K562 (cell line): ENCODE data around the gene TNPO3. TPM values are rescaled to one million over a fixed set of nuclear protein-coding genes. Genes with fewer than 3 reads are reported as not detected.

Experiments
- BCOR ChIP-seq: fragments of 450-650 bp; IDR thresholded peaks from 2 replicates; pipeline ENCODE4 v1.6.1; 2016
- E2F4 ChIP-seq: sonication (generic); formaldehyde crosslinking; IDR thresholded peaks from 2 replicates; pipeline ENCODE4 v1.8.0; 2022; ENCODE audit warnings: mild to moderate bottlenecking, low read depth, missing genetic modification reagents
- FUS ChIP-seq: fragments of 200-400 bp; formaldehyde crosslinking; optimal IDR thresholded peaks from 2 replicates; pipeline ENCODE3; 2017; ENCODE audit warnings: low read depth, low read length
- HNRNPL ChIP-seq: fragments of 200-400 bp; formaldehyde crosslinking; IDR thresholded peaks from 2 replicates; pipeline ENCODE4 v1.6.1; 2017; ENCODE audit warnings: low read depth, mild to moderate bottlenecking, low read length
- NFE2L1 ChIP-seq: fragments of 450-650 bp; IDR thresholded peaks from 2 replicates; pipeline ENCODE4 v1.6.1; 2016; ENCODE audit warnings: missing genetic modification characterization, low read depth, mild to moderate bottlenecking, missing compliant biosample characterization, moderate library complexity, borderline replicate concordance
- OTX1 ChIP-seq: fragments of 450-650 bp; formaldehyde crosslinking; IDR thresholded peaks from 2 replicates; pipeline ENCODE4 v1.4.0; 2022; ENCODE audit warnings: mild to moderate bottlenecking
- POU5F1 ChIP-seq: fragments of 150-350 bp; IDR thresholded peaks from 2 replicates; pipeline ENCODE4 v1.6.1; 2014; ENCODE audit warnings: borderline replicate concordance, low read length, low read depth, mild to moderate bottlenecking; ENCODE audit not compliant: partially characterized antibody
- SMARCC2 ChIP-seq: fragments of 450-650 bp; IDR thresholded peaks from 2 replicates; pipeline ENCODE4 v1.6.1; 2017; ENCODE audit warnings: antibody characterized with exemption, moderate library complexity, mild to moderate bottlenecking, low read depth
- THRB ChIP-seq: fragments of 450-650 bp; formaldehyde crosslinking; conservative IDR thresholded peaks from 2 replicates; pipeline ENCODE4 v1.4.0; 2022; ENCODE audit warnings: mild to moderate bottlenecking, missing genetic modification characterization
- TRIM24 ChIP-seq, 2 experiments: fragments of 450-650 bp; IDR thresholded peaks; 2 replicates each; pipeline ENCODE4 v1.6.1; 2016
- ZBTB49 ChIP-seq: sonication (generic); formaldehyde crosslinking; IDR thresholded peaks from 2 replicates; pipeline ENCODE4 v1.8.0; 2022; ENCODE audit warnings: missing genetic modification reagents, mild to moderate bottlenecking, borderline replicate concordance
- ZNF121 ChIP-seq: sonication (generic); formaldehyde crosslinking; conservative IDR thresholded peaks from 2 replicates; pipeline ENCODE4 v1.8.0; 2022; ENCODE audit warnings: missing genetic modification reagents
- ZNF140 ChIP-seq: fragments of 250-450 bp; sonication (Bioruptor Pico); IDR thresholded peaks from 2 replicates; pipeline ENCODE4 v1.8.0; 2021; ENCODE audit warnings: moderate library complexity, mild to moderate bottlenecking, inconsistent platforms
- ZNF217 ChIP-seq: sonication (generic); formaldehyde crosslinking; IDR thresholded peaks from 2 replicates; pipeline ENCODE4 v1.8.0; 2022; ENCODE audit warnings: mild to moderate bottlenecking, missing genetic modification reagents
- ZNF316 ChIP-seq: fragments of 450-650 bp; IDR thresholded peaks from 2 replicates; pipeline ENCODE4 v1.6.1; 2016
- ZNF431 ChIP-seq: sonication (generic); formaldehyde crosslinking; IDR thresholded peaks from 2 replicates; pipeline ENCODE4 v1.8.0; 2022; ENCODE audit warnings: mild to moderate bottlenecking, missing genetic modification reagents
- polyA plus RNA-seq, 8 experiments: library from polyadenylated mRNA; depleted of rRNA in 4 of 8; stranded (reverse) in 5 of 8; unstranded in 3 of 8; fragments of >200 nt; fragmentation: Nextera tagmentation in 2 of 8; fragmentation: Illumina TruSeq in 1 of 8; extraction: Ambion mirVana in 2 of 8; extraction: Trizol in 1 of 8; gene quantifications; 2 replicates each; pipeline versions ENCODE4 v1.2.1 to v1.2.3, GENCODE V29; 2011 to 2014; ENCODE audit warnings: inconsistent platforms in 1 of 8, missing spikeins in 1 of 8
- total RNA-seq, 7 experiments: library from RNA; depleted of rRNA in 6 of 7; stranded (reverse); fragments of >200 nt in 6 of 7; fragmentation: Illumina TruSeq in 2 of 7; extraction: Trizol in 2 of 7; gene quantifications; 2 replicates each; pipeline versions ENCODE4 v1.2.1 to v1.2.3, GENCODE V29; 2011 to 2021; ENCODE audit warnings: low replicate concordance in 1 of 7
- TF ChIP-seq, protein P1 (sequence below), 2 experiments: fragments of 450-650 bp; IDR thresholded peaks; 2 replicates each; pipeline ENCODE4 v1.6.1; 2018; ENCODE audit warnings: mild to moderate bottlenecking in 2 of 2, low read depth in 1 of 2; ENCODE audit not compliant: partially characterized antibody in 2 of 2
- TF ChIP-seq, protein P2 (sequence below): fragments of 250-450 bp; sonication (Bioruptor Pico); IDR thresholded peaks from 2 replicates; pipeline ENCODE4 v1.5.0; 2021

Gene TNPO3
- total and polyA plus RNA-seq, 9 of the 15 experiments (the other 6 are each of a cell fraction or from before 2014, with no cell fraction given) = 35.8 to 125 (median 110) TPM

DNA sequence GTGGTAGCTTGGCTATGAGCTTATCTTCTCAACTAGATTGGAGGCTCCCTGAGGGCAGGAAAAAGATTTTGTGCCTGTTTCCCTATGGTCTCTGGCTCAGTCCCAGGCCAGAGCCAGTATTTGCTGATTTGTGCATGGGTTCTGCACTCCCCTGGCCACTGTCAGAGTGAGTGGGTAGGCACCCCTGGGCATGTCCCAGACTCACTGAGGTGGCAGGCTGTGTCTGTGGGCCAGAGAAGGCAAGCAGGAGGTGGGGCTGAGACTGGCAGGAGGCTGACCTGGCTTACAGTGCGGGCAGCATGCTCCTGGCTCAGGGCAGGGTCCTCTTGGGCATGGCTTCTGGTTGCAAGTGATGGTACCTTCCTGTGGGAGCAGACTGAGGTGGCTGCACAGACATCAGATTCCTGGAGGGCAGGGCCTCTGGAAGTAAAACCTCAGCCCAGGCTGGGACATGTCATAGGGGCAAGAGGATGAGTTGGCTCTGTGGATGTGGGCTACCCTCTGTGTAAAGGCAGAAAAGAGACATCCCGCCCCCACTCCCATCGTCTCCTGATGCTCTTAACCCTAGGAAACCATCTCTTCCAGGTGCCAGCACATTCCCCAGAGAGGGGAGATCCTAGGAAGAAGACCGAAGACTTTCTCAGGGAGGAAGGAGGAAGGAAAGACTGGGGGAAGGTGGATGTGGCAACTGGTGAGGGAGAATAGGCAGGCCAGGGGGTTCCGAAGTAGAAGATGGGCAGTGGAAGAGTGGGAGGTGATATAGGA, 148.7 kb downstream of the TNPO3 start (continued):
- TF ChIP-seq FUS (no peak), ZBTB49 (CRISPR knock-in tag) (no peak), ZNF140 (CRISPR knock-in tag) (no peak), ZNF431 (no peak), NFE2L1 (tag) (no peak), SMARCC2 (no peak), E2F4 (no peak), THRB (CRISPR knock-in tag) (peak; percentile 73; the same call in 1 of the 2 replicates), POU5F1 (no peak), HNRNPL (no peak), TRIM24 (IDR thresholded peaks at IDR 0.05) (peak in 1 of 2 experiments; percentile 50; a peak in 2 of 4 replicates), BCOR (no peak), ZNF316 (peak; percentile 84), OTX1 (CRISPR knock-in tag) (0 out of 2 replicates have a peak, but pooled peaks have one; percentile 34), ZNF121 (CRISPR knock-in tag) (no peak), ZNF217 (no peak)
- TF ChIP-seq, protein P1, sequence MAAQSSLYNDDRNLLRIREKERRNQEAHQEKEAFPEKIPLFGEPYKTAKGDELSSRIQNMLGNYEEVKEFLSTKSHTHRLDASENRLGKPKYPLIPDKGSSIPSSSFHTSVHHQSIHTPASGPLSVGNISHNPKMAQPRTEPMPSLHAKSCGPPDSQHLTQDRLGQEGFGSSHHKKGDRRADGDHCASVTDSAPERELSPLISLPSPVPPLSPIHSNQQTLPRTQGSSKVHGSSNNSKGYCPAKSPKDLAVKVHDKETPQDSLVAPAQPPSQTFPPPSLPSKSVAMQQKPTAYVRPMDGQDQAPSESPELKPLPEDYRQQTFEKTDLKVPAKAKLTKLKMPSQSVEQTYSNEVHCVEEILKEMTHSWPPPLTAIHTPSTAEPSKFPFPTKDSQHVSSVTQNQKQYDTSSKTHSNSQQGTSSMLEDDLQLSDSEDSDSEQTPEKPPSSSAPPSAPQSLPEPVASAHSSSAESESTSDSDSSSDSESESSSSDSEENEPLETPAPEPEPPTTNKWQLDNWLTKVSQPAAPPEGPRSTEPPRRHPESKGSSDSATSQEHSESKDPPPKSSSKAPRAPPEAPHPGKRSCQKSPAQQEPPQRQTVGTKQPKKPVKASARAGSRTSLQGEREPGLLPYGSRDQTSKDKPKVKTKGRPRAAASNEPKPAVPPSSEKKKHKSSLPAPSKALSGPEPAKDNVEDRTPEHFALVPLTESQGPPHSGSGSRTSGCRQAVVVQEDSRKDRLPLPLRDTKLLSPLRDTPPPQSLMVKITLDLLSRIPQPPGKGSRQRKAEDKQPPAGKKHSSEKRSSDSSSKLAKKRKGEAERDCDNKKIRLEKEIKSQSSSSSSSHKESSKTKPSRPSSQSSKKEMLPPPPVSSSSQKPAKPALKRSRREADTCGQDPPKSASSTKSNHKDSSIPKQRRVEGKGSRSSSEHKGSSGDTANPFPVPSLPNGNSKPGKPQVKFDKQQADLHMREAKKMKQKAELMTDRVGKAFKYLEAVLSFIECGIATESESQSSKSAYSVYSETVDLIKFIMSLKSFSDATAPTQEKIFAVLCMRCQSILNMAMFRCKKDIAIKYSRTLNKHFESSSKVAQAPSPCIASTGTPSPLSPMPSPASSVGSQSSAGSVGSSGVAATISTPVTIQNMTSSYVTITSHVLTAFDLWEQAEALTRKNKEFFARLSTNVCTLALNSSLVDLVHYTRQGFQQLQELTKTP (IDR thresholded peaks at IDR 0.05; ENCODE audit: low read depth in 1 of 2, partially characterized antibody in 2 of 2) = no peak
- TF ChIP-seq, protein P2, sequence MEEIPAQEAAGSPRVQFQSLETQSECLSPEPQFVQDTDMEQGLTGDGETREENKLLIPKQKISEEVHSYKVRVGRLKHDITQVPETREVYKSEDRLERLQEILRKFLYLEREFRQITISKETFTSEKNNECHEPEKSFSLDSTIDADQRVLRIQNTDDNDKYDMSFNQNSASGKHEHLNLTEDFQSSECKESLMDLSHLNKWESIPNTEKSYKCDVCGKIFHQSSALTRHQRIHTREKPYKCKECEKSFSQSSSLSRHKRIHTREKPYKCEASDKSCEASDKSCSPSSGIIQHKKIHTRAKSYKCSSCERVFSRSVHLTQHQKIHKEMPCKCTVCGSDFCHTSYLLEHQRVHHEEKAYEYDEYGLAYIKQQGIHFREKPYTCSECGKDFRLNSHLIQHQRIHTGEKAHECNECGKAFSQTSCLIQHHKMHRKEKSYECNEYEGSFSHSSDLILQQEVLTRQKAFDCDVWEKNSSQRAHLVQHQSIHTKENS (CRISPR knock-in tag) = no peak
